Activated CD4-positive, CD25-positive, alpha-beta regulatory T cell treated with anti-CD3 and anti-CD28 coated beads, Interleukin-2, amount 50 U/mL, for 16 hours (primary cell): ENCODE results near the gene SHC4.

Experiments
- DNase-seq: peaks from one replicate; pipeline ENCODE4 v3.0.0-alpha.2; 2020; ENCODE audit warnings: low read depth, low spot score

The SHC4 gene

DNA sequence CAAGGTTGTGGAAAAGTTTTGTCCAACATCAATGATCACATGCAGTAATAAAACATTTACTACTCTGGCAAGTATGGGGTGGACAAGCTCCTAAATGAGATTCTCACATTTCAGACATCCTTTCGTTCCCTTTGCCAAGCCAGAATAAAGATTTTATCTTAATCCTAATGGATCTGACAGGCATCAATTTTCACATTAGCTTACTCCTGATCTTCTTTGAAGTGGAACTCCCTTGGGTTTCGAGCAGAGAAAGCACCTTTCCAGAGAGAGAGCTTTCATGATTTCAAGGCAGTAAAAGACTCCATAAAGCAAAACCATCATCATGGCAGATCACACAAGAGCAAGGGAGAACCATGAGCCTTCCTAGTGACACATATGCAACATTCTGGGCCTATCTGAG lies 113.1 kb downstream of the SHC4 start:
- no peak for DNase-seq

DNA sequence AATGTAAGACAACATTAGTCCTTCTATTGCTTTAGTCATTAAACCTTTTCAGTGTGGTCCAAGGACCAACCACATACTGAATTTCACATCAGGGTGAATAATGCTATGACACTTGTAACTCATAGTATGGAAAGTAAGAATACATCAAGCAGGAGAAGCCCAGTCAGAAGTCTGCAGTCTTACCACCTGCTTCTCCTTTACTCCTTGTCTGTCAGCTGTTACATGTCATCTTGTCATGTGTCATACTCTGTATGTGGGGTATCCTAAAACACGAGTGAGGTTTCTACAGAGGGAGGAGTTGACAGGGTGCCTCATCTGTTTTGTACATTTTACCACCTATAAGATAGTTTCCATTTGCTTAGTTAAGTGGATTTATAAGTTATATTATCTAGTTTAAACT lies 118.6 kb downstream of the SHC4 start:
- DNase-seq: no peak

DNA sequence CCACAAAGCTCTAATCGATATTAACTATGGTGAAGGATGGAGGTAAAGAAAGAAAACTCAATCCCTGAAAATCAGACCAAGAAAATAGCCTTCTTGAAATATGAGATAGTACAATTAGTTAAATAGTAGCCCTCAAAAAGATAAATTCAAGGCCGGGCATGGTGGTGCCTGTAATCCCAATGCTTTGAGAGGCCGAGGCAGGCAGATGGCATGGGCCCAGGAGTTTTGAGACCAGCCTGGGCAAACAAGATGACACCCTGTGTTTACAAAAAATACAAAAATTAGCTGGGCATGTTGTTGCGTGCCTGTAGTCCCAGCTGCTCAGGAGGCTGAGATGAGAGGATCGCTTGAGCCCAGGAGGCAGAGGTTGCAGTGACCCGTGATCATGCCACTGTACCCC lies 121.2 kb downstream of the SHC4 start:
- no peak for DNase-seq

DNA sequence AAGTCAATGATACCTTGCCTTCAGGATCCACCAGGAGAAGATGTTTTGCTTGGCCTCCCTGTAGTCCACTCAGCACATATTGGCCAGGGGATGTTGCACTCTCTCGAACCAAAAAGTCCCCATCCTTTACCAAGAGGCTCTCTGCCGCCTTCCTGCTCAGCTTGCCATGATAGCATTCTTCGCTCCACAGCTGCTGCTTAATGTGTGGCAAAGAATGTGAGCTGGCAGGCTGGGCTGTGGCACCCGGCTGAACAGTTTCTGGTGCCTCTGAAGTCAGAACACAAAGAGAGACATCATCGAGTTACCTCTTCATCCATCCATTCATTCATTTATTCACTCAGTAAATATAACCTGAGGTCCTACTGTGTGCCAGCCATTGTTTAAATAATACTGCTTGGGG lies 129.0 kb downstream of the SHC4 start:
- DNase-seq: no peak

DNA sequence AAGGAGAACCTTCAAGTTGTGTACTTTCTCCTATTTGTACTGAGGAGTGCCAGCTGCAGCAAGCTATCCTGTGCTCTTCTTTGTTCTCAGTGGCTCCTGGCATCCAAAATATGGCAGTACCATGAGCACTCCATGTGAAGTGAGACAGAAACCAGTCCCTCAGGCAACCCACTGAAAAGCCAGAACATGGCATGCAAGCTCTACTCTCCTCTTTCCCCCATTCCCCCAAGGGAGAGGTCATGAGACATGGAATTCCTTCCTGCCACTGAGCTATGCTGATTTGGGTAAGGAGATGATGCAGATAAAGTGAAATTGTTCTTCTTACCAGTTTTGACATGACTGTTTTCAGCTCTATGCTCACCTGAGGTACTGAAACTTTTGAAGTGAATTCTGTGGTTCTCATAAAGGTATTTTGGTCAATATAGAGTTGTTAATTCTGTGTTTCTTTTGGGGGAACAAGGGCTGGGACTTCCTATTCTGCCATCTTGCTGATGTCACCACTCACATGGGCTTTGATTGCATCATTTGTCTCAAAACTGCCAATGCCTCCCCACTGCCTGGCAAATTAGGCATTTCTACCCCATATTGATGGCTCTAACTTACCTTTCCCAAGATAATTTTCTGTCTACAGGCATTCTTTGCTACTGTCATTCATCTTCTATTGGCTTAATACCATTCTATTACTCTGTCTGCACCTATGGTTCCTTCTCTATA lies 130.0 kb downstream of the SHC4 start:
- no peak for DNase-seq

DNA sequence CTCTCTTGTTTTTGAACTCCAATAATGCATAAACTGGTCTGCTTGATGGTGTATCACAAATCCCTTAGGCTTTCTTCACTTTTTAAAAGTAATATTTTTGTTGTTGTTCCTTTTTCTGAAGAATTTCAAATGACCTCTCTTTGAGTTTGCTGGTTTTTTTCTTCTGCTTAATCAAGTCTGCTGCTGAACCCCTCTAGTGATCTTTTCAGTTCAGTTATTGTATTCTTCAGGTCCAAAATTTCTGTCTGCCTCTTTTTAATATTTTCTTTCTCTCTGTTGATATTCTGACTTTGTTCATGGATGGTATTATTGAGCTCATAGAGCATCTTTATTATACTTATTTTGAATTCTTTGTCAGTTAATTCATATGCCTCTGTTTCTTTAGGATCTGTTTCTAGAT lies 131.1 kb downstream of the SHC4 start:
- DNase-seq: no peak

DNA sequence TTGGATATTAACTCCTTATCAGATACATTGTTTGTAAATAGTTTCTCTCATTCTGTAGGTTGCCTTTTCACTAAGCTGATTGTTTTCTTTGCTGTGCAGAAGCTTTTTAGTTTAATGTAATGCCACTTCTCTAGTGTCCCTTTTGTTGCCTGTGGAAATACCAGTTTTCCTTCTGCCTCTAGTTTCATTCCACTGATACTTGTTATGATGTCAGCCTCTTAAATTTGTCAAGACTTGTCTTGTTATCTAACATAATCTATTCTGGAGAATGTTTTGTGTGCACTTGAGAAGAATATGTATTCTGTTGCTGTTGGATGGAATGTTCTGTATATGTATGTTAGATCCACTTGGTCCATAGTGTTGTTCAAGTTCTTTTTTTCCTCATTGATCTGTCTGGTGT lies 134.8 kb downstream of the SHC4 start:
- DNase-seq: no peak

DNA sequence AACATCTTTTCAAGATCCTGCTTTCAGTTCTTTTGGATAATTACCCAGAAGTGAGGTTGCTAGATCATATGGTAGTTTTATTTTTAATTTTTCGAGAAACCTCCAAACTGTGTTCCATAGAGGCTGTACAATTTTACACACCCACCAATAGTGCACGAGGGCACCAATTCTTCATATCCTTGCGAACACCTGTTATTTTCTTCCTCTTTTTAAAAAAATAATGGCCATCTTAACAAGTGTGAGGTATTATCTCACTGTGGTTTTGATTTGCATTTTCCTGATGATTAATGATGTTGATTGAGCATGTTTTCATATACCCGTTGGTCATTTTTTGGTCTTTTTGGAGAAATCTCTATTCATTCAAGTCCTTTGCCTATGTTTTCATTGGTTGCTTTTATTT lies 135.2 kb downstream of the SHC4 start:
- DNase-seq: no peak

DNA sequence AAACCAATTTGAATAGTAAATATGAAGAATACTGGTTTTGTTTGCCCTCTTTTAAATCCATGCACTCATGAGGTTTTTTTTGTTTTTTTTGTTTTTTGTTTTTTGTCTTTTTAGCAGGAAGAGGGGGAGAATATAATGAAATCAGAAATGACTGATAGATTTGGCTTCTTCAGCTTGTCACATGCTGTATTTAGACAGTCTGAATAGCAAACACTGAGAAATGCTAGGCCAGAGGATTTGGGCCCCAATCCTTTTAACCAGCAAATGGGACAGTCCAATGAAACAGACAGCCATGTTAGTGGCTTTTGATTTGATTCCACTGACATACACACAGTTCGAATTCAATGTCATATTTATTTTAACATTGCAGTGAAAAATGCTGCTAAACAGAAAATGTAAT lies 138.6 kb downstream of the SHC4 start:
- no peak for DNase-seq

DNA sequence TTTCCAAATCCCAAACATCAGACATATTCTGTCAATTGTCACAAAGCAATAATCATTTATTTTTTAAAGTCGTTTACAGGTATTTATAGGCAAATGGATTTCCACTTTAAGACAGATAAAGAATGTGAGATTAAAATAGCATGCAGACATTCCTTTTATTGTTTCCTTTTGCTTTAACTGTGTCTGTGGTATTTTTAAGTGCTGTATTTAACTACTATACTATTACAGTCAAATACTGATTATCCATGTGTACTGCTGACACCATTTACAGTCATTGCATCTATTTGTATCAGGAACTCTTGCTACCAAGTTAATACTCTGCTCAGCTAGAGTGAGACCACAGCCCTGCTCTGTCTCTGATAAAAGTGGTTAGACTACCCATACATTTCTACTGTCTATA lies 140.0 kb downstream of the SHC4 start:
- no peak for DNase-seq

DNA sequence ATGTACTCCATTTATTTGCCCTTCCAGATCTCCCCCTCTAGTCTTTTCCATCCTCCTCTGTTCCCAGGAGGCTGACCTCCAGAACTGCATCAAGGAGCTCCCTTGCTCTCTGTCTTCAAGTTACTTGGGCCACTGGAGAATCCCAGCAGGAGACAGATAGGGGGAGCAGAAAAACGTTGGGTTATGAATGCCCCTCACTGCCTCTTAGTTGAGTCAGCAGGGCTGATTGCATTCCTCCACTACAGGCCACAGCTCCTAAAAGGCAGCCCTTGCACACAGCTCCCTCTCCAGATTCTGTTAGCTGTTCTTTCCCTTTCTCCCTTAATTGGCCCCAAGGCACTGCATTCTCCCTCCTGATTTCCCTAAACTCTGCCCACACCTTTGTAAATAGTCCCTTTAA lies 140.5 kb downstream of the SHC4 start:
- DNase-seq: no peak

DNA sequence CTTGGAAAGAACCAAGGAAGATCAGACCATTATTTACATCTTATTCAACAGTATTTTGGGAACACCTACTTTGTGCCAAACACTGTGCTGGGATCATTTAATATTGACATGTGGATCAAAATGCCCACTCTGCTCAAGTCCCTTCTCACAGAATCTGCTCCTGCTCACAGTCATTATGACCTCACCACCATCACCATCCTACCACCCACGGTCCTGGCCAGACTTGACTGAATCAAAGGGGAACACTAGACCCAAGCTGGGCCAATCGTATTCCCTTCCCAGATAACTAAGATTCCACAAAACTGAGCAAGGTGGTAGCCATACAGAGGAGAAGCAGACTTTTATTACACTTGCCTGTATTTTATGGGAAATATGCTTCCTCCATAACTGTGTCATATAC lies 149.4 kb downstream of the SHC4 start:
- DNase-seq: no peak

DNA sequence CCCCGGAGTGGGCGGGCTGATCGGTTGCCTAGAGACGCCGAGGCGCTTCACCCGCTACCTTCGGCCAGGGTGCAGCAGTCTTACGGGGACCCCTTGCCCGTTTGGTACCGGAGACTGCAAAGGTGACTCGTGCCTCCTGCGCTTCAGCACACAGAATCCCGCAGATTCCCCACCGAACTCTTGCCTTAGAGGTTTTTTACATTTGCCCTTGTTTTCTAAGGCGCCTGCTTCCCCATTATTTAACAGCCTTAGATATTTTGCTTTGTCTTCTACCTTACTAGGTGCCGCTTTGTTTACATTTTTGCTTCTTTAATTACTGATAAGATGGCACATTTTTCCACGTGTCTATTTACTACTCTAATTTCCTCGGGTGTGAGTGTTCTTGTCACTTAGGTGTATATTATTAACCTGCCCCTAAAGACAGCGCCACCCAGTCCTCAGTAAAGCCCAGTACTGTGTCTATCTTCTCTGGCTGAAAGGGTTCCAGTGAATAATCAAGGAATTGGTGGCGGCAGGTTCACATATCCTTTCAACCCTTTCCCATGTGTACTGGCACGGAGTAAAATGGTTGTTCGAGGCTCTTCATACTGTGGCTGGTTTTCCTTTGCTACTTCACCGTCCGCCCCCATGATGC lies 152.3 kb downstream of the SHC4 start:
- DNase-seq: no peak

DNA sequence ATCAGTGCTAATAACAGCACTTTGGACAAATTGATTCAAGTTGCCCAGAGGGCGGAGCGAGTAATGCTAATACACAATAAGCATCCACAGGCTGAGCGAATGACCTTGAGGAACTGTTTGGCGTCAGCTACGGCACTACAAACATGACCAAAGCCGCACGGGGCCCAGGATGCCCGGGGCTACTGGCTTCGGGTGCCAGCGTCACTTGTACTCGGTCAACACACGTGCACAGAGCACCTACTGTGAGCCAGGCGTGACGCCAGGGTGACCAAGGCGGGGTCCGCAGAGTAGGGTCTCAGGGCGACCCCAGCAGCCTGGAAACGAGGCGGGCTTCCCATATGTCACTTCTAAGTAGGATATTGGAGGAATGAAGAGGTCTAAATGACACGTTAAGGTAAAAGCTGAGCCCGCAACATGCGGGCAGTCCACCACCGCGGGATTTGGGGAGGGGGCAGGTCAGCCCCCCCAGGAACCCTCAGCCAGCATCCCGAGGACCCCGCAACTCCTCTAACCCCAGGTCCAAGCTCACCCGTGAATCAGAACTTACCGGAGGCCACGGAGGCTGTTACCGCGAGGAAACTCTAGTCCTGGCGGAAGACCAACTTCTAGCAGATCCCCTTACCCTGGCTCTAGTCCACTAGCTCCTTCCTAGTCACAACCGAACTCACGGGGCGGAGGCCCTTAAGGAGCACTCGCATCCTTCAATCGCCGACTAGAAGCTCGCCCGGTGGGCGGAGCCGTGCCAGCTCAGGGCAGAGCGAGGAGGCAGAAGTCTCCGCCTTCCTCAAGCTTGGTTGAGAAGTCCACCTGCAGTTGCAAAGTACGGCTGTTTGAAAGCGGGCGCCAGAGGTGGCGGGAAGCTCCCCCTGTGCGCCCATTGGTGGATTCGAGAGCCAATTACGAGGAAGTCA lies 153.1 kb downstream of the SHC4 start, which contains the start of gene CEP152:
TSS of gene CEP152 (minus strand) at position 656 of the 911 bp plus-strand sequence. CDS start 5,420 bp downstream, outside the sequence.
- peak; percentile 97 for DNase-seq

DNA sequence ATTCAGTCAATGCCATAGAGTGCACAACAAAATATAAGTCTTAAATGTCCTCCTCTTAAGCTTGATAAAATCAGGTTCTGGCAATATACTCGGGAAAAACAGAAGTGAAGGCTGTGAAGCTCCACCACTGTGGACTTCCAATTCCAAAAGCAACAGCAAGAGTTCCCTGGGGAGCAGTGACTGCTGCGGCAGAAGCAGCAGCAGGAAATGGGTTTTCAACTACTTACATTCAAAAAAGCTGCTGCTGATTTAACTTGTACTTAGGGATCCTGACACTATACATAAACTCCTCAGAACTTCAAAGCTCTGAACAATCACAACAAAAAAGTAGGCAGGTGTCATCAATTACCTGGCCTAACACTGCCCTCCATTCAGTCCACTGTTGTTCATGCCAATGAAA lies 157.6 kb downstream of the SHC4 start:
- no peak for DNase-seq

DNA sequence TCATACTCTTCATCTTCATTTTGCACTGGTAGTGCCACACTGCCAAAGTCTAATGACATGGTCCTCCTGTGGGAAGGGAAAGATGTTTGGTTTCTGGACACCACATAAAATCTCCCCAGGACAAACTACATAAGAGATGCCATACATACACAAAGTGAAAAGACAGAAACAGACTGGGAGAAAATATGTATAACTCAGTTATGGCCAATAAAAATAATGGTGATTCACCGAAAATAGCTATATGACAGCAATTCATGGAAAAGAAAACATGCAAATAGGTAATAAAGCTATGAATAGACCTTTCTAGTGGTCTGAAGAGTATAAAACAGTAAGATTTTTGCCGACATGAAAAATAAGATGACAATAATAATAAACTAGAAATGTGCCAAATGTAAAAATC lies 158.1 kb downstream of the SHC4 start:
- no peak for DNase-seq

DNA sequence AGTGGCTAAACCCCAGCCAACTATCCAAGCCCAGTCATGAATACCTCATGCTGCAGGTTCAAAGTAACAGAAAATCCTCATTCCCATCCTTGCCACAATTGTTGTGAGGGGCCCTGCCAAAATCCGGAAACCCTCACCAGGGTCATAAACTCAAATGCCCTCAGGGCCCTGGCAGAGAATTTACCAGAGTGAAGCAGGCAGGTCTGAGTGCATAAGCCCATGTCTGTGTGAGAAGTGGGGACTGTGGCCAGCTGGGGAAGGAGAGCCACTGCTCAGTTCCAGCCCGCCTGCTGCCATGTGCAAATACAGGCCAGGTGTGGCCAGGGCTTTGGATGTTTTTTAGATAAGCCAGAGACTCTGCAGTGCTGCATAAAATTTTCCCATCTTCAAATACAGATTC lies 159.8 kb downstream of the SHC4 start:
- no peak for DNase-seq

DNA sequence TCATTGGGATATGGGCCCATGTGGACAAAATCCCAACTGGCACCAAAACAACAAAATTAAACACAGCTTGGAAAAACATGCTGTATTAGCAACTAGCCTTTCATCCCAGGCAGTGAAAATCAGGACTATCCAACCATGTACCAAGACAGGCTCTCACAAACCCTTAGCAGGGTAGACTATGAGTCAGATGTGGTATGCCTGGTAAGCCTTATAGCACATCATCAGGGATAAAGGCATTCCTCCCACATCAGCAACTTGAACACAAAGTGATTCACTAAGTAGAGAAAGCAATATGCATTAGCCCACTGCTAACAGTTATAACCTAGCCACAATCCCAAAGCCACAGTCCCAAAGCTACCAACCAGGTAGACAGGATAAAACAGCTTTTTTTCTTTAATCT lies 160.9 kb downstream of the SHC4 start:
- DNase-seq: no peak

DNA sequence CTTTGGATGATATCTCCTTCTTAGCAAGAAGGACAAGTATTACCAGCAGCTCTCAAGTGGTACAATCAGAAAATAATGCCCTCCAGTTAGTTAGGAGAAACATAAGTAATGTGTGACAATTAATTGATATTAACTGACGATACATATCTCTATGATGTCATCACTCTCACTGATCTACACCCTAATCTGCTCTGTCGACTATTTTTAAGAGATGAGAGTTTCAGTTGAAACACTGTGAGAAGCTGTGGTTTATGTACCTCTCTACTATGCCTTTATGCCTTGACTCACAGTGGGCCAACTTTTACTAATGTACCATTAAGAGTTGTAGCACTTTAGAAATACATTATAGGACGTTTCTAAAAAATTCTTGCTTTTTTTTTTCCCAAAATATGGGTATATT lies 161.5 kb downstream of the SHC4 start:
- no peak for DNase-seq

DNA sequence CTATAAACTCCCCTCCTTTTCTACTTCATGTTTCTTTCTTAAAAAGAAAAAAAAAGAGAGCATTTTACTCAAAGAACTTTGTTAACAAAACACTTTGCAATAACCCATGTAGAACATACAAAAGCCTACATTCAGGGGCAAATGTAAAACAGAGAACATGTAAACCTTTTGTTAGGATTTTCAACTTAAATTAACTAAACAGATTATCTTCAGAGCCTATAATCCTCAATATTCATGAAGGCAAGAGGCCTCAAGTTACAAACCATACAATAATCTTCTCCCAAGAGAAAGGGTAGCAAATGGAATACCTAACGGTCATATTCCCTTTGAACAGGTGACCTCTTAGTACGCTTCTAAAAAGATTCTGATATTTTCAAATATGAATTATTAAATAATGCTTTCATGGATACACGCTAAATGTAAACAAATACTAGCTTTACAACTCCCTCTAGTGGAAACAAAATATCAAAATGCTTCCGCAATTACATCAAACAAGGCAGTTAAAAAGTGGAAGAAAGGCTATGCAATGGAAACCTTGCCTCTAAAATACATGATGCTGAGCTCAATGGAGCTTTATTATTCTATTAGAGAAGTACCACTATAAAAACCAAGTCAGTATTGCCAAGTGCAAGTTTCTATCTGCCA lies 162.8 kb downstream of the SHC4 start:
- DNase-seq: no peak

DNA sequence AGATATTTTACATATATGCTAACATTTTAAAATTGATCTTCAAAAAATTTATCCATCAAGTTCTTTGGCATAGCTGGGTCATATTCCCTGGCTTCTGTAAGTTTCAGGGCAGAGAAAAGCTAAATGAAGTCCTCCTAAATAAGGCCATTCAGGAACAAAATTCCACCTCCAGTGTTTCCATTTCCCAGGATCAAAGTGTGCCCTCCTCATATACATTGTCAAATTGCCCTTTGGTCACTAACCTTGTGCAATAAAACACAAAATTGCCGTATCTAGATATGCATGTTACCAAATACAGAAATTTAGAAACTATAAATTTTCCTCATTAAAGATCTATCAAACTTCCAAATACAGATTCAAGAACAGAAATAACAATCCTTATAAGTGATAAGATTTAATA lies 163.5 kb downstream of the SHC4 start:
- no peak for DNase-seq

DNA sequence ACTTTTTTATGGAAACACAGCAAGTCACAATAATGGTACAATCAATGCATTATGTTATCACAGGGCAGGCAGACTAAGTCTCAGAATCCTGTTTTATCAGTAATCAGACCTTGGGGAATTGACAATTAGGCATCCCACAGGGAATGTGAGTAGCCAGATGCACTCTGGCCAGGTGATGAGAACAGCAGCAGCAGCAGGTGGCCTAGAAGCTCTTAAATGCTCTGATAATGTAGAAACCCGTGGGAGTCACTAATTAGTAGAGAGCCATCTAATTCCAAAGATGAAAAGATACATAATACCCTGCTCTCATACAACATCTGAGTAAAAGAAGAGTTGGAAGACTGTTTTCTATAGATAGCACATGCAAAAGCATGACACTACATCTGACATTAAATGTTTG lies 165.4 kb downstream of the SHC4 start:
- DNase-seq: no peak
